Testis (tissue), 2 donors: ENCODE measurements around the gene VAV2.

Source experiments
- CTCF ChIP-seq, 3 experiments: fragments of 450-650 bp in 2 of 3; fragments of 200-600 bp in 1 of 3; sonication (generic) in 1 of 3; IDR thresholded peaks; one replicate each; pipeline ENCODE4 v1.5.1; 2016 to 2019; ENCODE audit warnings: antibody characterized with exemption in 3 of 3, mild to moderate bottlenecking in 2 of 3, moderate library complexity in 1 of 3
- POLR2A ChIP-seq: fragments of 450-650 bp; IDR thresholded peaks from one replicate; pipeline ENCODE4 v1.6.1; 2017; ENCODE audit warnings: antibody characterized with exemption, mild to moderate bottlenecking, moderate library complexity

- no peak for TF ChIP-seq CTCF (IDR thresholded peaks at IDR 0.05)
- TF ChIP-seq POLR2A, result no peak
These were observed 278.1 kb downstream of the VAV2 start for GRCh38 chr9:133713960-133714495.
